IMR-90 (cell line): ENCODE results near the gene SELENOT. TPM values are rescaled to one million over a fixed set of nuclear protein-coding genes. Genes with fewer than 3 reads are reported as not detected.

Experiments
- ATAC-seq: fragments of 200-7000 bp; cut with Tn5 transposase; 2 replicates; pipeline ENCODE4 v1.9.1; 2020; ENCODE audit warnings: low read depth, mild to moderate bottlenecking, moderate library complexity
- BruUV-seq: library from RNA; stranded (reverse); fragments of 400-500 nt; replicated peaks from 2 replicates; lab custom pipeline; 2021; lab: Mats Ljungman, UMichigan
- CTCF ChIA-PET: fragments of 300-600 bp; formaldehyde crosslinking; extraction: SDS; loops from one replicate; lab custom pipeline; 2021; ENCODE audit warnings: antibody characterized with exemption; lab: Yijun Ruan, JAX
- POLR2A ChIA-PET: fragments of 300-600 bp; sonication (Branson Sonifier 250); formaldehyde crosslinking; loops from one replicate; lab custom pipeline; 2022; ENCODE audit warnings: antibody characterized with exemption; ENCODE audit not compliant: unreplicated experiment; lab: Charles Lee
- DNase-seq: peaks from one replicate; pipeline ENCODE4 v3.0.0; 2013
- H2AFZ ChIP-seq: replicated peaks from 2 replicates; pipeline ENCODE3; 2013; ENCODE audit warnings: low read length, mild to moderate bottlenecking; ENCODE audit not compliant: poor library complexity
- H2AK5ac ChIP-seq: 2 replicates; pipeline ENCODE4 v1.6.1; 2013; ENCODE audit warnings: low read depth, low read length, inconsistent platforms
- H2AK9ac ChIP-seq: replicated peaks from 2 replicates; pipeline ENCODE3; 2013; ENCODE audit warnings: mild to moderate bottlenecking, low read depth, low read length, moderate library complexity; ENCODE audit not compliant: poor library complexity
- H2BK120ac ChIP-seq: 2 replicates; pipeline ENCODE4 v1.6.1; 2013; ENCODE audit warnings: low read depth, low read length, inconsistent platforms
- H2BK15ac ChIP-seq: 3 replicates; pipeline ENCODE4 v1.6.1; 2013; ENCODE audit warnings: low read depth, low read length, inconsistent platforms
- H2BK20ac ChIP-seq: 2 replicates; pipeline ENCODE4 v1.6.1; 2013; ENCODE audit warnings: low read depth, mild to moderate bottlenecking, inconsistent platforms, low read length, moderate library complexity
- H2BK5ac ChIP-seq: 2 replicates; pipeline ENCODE4 v1.6.1; 2013; ENCODE audit warnings: mild to moderate bottlenecking, low read depth, low read length, inconsistent platforms; ENCODE audit not compliant: poor library complexity, severe bottlenecking
- H3K14ac ChIP-seq: replicated peaks from 2 replicates; pipeline ENCODE4 v1.6.1; 2013; ENCODE audit warnings: low read depth, low read length, inconsistent platforms
- H3K18ac ChIP-seq: 2 replicates; pipeline ENCODE4 v1.6.1; 2013; ENCODE audit warnings: low read depth, low read length, control low read depth
- H3K23ac ChIP-seq: 2 replicates; pipeline ENCODE4 v1.6.1; 2013; ENCODE audit warnings: low read depth, low read length, inconsistent platforms
- H3K27ac ChIP-seq: 2 replicates; pipeline ENCODE4 v1.5.1; 2013; ENCODE audit warnings: mild to moderate bottlenecking, control low read depth, low read length; ENCODE audit not compliant: insufficient read depth
- H3K27me3 ChIP-seq: 2 replicates; pipeline ENCODE4 v1.6.1; 2013; ENCODE audit warnings: low read length; ENCODE audit not compliant: control insufficient read depth, insufficient read depth
- H3K36me3 ChIP-seq: 2 replicates; pipeline ENCODE4 v1.6.1; 2013; ENCODE audit warnings: low read length, mixed read lengths; ENCODE audit not compliant: control insufficient read depth, insufficient read depth
- H3K4ac ChIP-seq: 2 replicates; pipeline ENCODE4 v1.6.1; 2013; ENCODE audit warnings: low read depth, low read length, inconsistent platforms
- H3K4me1 ChIP-seq: 2 replicates; pipeline ENCODE4 v1.6.1; 2013; ENCODE audit warnings: low read length, mixed read lengths; ENCODE audit not compliant: control insufficient read depth, insufficient read depth
- H3K4me2 ChIP-seq: 2 replicates; pipeline ENCODE4 v1.6.1; 2013; ENCODE audit warnings: low read depth, mild to moderate bottlenecking, control low read depth, low read length, moderate library complexity
- H3K4me3 ChIP-seq: 2 replicates; pipeline ENCODE4 v1.5.1; 2013; ENCODE audit warnings: low read depth, mild to moderate bottlenecking, control low read depth, low read length, moderate library complexity; ENCODE audit not compliant: insufficient read depth
- H3K56ac ChIP-seq: 2 replicates; pipeline ENCODE4 v1.6.1; 2013; ENCODE audit warnings: low read length, inconsistent platforms; ENCODE audit not compliant: insufficient read depth; ENCODE audit errors: extremely low read depth
- H3K79me1 ChIP-seq, 2 experiments: 2 replicates each; pipeline ENCODE4 v1.6.1; 2013; ENCODE audit warnings: low read length in 2 of 2, inconsistent platforms in 1 of 2, low read depth in 1 of 2
- H3K9ac ChIP-seq: 2 replicates; pipeline ENCODE4 v1.6.1; 2013; ENCODE audit warnings: low read depth, low read length, control low read depth
- H3K9me1 ChIP-seq: 2 replicates; pipeline ENCODE4 v1.6.1; 2013; ENCODE audit warnings: low read length, inconsistent platforms; ENCODE audit not compliant: insufficient read depth
- H3K9me3 ChIP-seq: 2 replicates; pipeline ENCODE4 v1.6.1; 2013; ENCODE audit warnings: low read length; ENCODE audit not compliant: control insufficient read depth, insufficient read depth
- H4K20me1 ChIP-seq: 2 replicates; pipeline ENCODE4 v1.6.1; 2013; ENCODE audit warnings: low read length, inconsistent platforms; ENCODE audit not compliant: insufficient read depth
- H4K5ac ChIP-seq: 2 replicates; pipeline ENCODE4 v1.6.1; 2013; ENCODE audit warnings: mild to moderate bottlenecking, low read depth, low read length, control low read depth
- H4K8ac ChIP-seq, 2 experiments: 2 replicates each; pipeline ENCODE4 v1.6.1; 2013; ENCODE audit warnings: low read depth in 2 of 2, low read length in 2 of 2, control low read depth in 1 of 2, inconsistent platforms in 1 of 2
- H4K91ac ChIP-seq: 2 replicates; pipeline ENCODE4 v1.6.1; 2013; ENCODE audit warnings: low read depth, low read length, inconsistent platforms; ENCODE audit not compliant: insufficient read depth
- CEBPB ChIP-seq: IDR thresholded peaks from 2 replicates; pipeline ENCODE4 v1.6.1; 2012; ENCODE audit warnings: low read depth, low read length, improper control_type of control experiment
- CHD1 ChIP-seq: IDR thresholded peaks from 2 replicates; pipeline ENCODE4 v1.6.1; 2012; ENCODE audit warnings: low read depth, low read length, improper control_type of control experiment
- ELK1 ChIP-seq: fragments of 150-350 bp; IDR thresholded peaks from 2 replicates; pipeline ENCODE4 v1.6.1; 2016; ENCODE audit warnings: low read depth, mild to moderate bottlenecking, low read length, moderate library complexity, borderline replicate concordance
- FOS ChIP-seq: fragments of 150-350 bp; IDR thresholded peaks from 2 replicates; pipeline ENCODE4 v1.6.1; 2016; ENCODE audit warnings: low read depth, low read length
- MAZ ChIP-seq: IDR thresholded peaks from 2 replicates; pipeline ENCODE4 v1.6.1; 2012; ENCODE audit warnings: low read depth, mild to moderate bottlenecking, low read length, improper control_type of control experiment, moderate library complexity, borderline replicate concordance
- MXI1 ChIP-seq: IDR thresholded peaks from 2 replicates; pipeline ENCODE4 v1.6.1; 2012; ENCODE audit warnings: low read depth, mild to moderate bottlenecking, low read length, moderate library complexity, borderline replicate concordance
- POLR2A ChIP-seq: IDR thresholded peaks from 2 replicates; pipeline ENCODE4 v1.6.1; 2012; ENCODE audit warnings: mild to moderate bottlenecking, low read depth, low read length
- RAD21 ChIP-seq: IDR thresholded peaks from 2 replicates; pipeline ENCODE4 v1.6.1; 2012; ENCODE audit warnings: low read length, improper control_type of control experiment
- RCOR1 ChIP-seq: IDR thresholded peaks from 2 replicates; pipeline ENCODE4 v1.6.1; 2012; ENCODE audit warnings: mild to moderate bottlenecking, low read length, improper control_type of control experiment; ENCODE audit not compliant: insufficient replicate concordance
- RFX5 ChIP-seq: IDR thresholded peaks from 2 replicates; pipeline ENCODE4 v1.8.0; 2012; ENCODE audit warnings: low read depth, mild to moderate bottlenecking, low read length, moderate library complexity
- SMC3 ChIP-seq: fragments of 150-350 bp; IDR thresholded peaks from 2 replicates; pipeline ENCODE4 v1.6.1; 2016; ENCODE audit warnings: low read depth, mild to moderate bottlenecking, antibody characterized with exemption, low read length, moderate library complexity
- USF2 ChIP-seq: fragments of 150-350 bp; IDR thresholded peaks from 2 replicates; pipeline ENCODE4 v1.6.1; 2017; ENCODE audit warnings: mild to moderate bottlenecking, antibody characterized with exemption, low read length, low read depth
- WGBS, 2 experiments: methylation state at CpG; one replicate each; pipeline versions ENCODE4 v1.1.5 to v1.1.7; 2013; ENCODE audit warnings: missing lambda C conversion rate in 2 of 2; ENCODE audit not compliant: insufficient read length in 1 of 2; ENCODE audit errors: extremely low coverage in 2 of 2; 5-methylcytosine and 5-hydroxymethylcytosine counted together
- dilution Hi-C: fragments of 300-500 bp; cut with HindIII; formaldehyde crosslinking; loops from one replicate; pipeline ENCODE4 v1.14.3; 2018; ENCODE audit warnings: low sequenced_read_pairs; ENCODE audit not compliant: unreplicated experiment
- in situ Hi-C: fragments of 300-500 bp; cut with MboI; formaldehyde crosslinking; loops from 3 replicates; pipeline ENCODE4 v1.14.3; 2019; ENCODE audit warnings: low sequenced_read_pairs, inconsistent platforms, mixed read lengths
- intact Hi-C: fragments of 100-400 bp; cut with micrococcal nuclease; formaldehyde crosslinking; loops from 2 replicates; pipeline ENCODE4 v1.10.0; 2022
- polyA plus RNA-seq, 3 experiments: library from polyadenylated mRNA; depleted of rRNA; stranded (reverse); fragments of >200 nt; gene quantifications; 2 replicates each; pipeline ENCODE4 v1.2.3, GENCODE V29; 2012; ENCODE audit warnings: low replicate concordance in 1 of 3
- total RNA-seq: library from RNA; depleted of rRNA; stranded (reverse); fragments of >200 nt; gene quantifications from 2 replicates; pipeline ENCODE4 v1.2.3, GENCODE V29; 2012

The SELENOT gene
- total and polyA plus RNA-seq, 2 of the 4 experiments (the other 2 are of a cell fraction) = 365 to 415 TPM

- Histone ChIP-seq H3K4me3 (no peak overlapping the region), H3K36me3 (peaks cover 4% of the 10 kb centered on the region), H3K14ac (no peak overlapping the region), H2BK5ac (no peak overlapping the region), H3K27ac (no peak overlapping the region), H4K8ac (no peak overlapping the region), H4K5ac (no peak overlapping the region), H3K79me1 (peaks cover 12 to 42% of the 10 kb centered on the region in 2 experiments; a peak in 3 of 4 replicates), H3K27me3 (no peaks in the 10 kb centered on the region), H3K23ac (no peak overlapping the region), H3K9me1 (no peaks in the 10 kb centered on the region; the same call in 1 of the 2 replicates), H3K9ac (no peak overlapping the region), H3K4me2 (no peak overlapping the region), H3K4ac (no peak overlapping the region), H2AK9ac (no peak overlapping the region), H2BK20ac (no peak overlapping the region), H3K4me1 (no peaks in the 10 kb centered on the region), H2AFZ (no peak overlapping the region), H4K91ac (no peak overlapping the region), H2BK120ac (no peak overlapping the region), H4K20me1 (peaks cover 27% of the 10 kb centered on the region), H3K9me3 (no peaks in the 10 kb centered on the region), H3K18ac (no peak overlapping the region), H2BK15ac (no peak overlapping the region), H3K56ac (no peak overlapping the region), H2AK5ac (no peak overlapping the region)
- no TSS peak for BruUV-seq
- in situ Hi-C loops (no loop called here), intact Hi-C loops (no loop called here), dilution Hi-C loops (no loop called here)
- no peak for ATAC-seq
- TF ChIP-seq RAD21 (no peak), CEBPB (no peak), RCOR1 (no peak), ELK1 (no peak), USF2 (no peak), SMC3 (no peak), FOS (no peak), POLR2A (no peak), CHD1 (no peak), RFX5 (no peak), MXI1 (no peak), MAZ (no peak)
- CTCF ChIA-PET = no interaction called here
- no peak for DNase-seq
- POLR2A ChIA-PET = no interaction called here
- no CpG with 5 or more reads among the region's 1 CpG for whole genome bisulfite sequencing, 2 experiments
These were observed 9.4 kb downstream of the SELENOT start for GRCh38 chr3:150612494-150612893.
